ENCODE measurements around the gene DHRSX. TPM values are rescaled to one million over a fixed set of nuclear protein-coding genes. Genes with fewer than 3 reads are reported as not detected.

DHRSX gene
- total RNA-seq, 1 donor from 2014 or later = 30.4 TPM

GRCh38 chrX:2389324-2389723, 111.5 kb downstream of the DHRSX start:
- Mint-ChIP-seq H3K4me1 (ENCODE audit: low read depth, unreplicated experiment) (peaks cover 3% of the 10 kb centered on the region), H3K27ac (ENCODE audit: unreplicated experiment) (no peak overlapping the region), H3K4me3 (ENCODE audit: unreplicated experiment) (no peak overlapping the region), H3K9me3 (ENCODE audit: unreplicated experiment) (peaks cover 17% of the 10 kb centered on the region), H3K27me3 (ENCODE audit: low read depth, unreplicated experiment) (no peaks in the 10 kb centered on the region), H3K36me3 (ENCODE audit: low read depth, unreplicated experiment) (peaks cover 38% of the 10 kb centered on the region)
- Histone ChIP-seq H3K4me3 (ENCODE audit: insufficient read depth, low read depth, low read length) (no peak overlapping the region), H3K9me3 (ENCODE audit: insufficient read depth, low read depth, low read length) (peaks cover 4% of the 10 kb centered on the region), H3K9ac (ENCODE audit: low read length) (no peak overlapping the region), H2AFZ (ENCODE audit: low read depth, low read length) (no peak overlapping the region), H3K79me2 (ENCODE audit: insufficient read depth, low read length) (no peaks in the 10 kb centered on the region), H3K27ac (ENCODE audit: low read depth, low read length) (no peak overlapping the region), H3K27me3 (ENCODE audit: insufficient read depth, low read length) (no peaks in the 10 kb centered on the region), H3K4me1 (ENCODE audit: insufficient read depth, low read length) (peaks cover 8% of the 10 kb centered on the region), H3K4me2 (ENCODE audit: low read length) (no peak overlapping the region), H3K36me3 (ENCODE audit: insufficient read depth, low read length) (no peaks in the 10 kb centered on the region), H4K20me1 (ENCODE audit: insufficient read depth, low read length) (peaks cover under 1% of the 10 kb centered on the region)
- DNase-seq (ENCODE audit: low read depth) (no peak), FAIRE-seq (no peak)
- no peak for TF ChIP-seq EZH2 (IDR thresholded peaks at IDR 0.05; ENCODE audit: insufficient read depth, low read length)
- no peak for TF ChIP-seq CTCF (IDR thresholded peaks at IDR 0.05; ENCODE audit: insufficient read depth, low read depth, low read length)

GRCh38 chrX:2388669-2389068, 112.1 kb downstream of the DHRSX start:
- H3K9ac ChIP-seq (ENCODE audit: low read length) = no peak overlapping the region
- H3K36me3 Mint-ChIP-seq (ENCODE audit: low read depth, unreplicated experiment) = peaks cover 35% of the 10 kb centered on the region
- H3K27me3 ChIP-seq (ENCODE audit: insufficient read depth, low read length) = no peaks in the 10 kb centered on the region
- H3K4me1 ChIP-seq (ENCODE audit: insufficient read depth, low read length) = peaks cover 8% of the 10 kb centered on the region
- H3K4me1 Mint-ChIP-seq (ENCODE audit: low read depth, unreplicated experiment) = peaks cover 3% of the 10 kb centered on the region
- FAIRE-seq = no peak
- H3K79me2 ChIP-seq (ENCODE audit: insufficient read depth, low read length) = no peaks in the 10 kb centered on the region
- H3K4me3 Mint-ChIP-seq (ENCODE audit: unreplicated experiment) = no peak overlapping the region
- H3K27me3 Mint-ChIP-seq (ENCODE audit: low read depth, unreplicated experiment) = no peaks in the 10 kb centered on the region
- H3K27ac Mint-ChIP-seq (ENCODE audit: unreplicated experiment) = no peak overlapping the region
- no peak overlapping the region for H3K4me2 ChIP-seq (ENCODE audit: low read length)
- peaks cover 4% of the 10 kb centered on the region for H3K9me3 ChIP-seq (ENCODE audit: insufficient read depth, low read depth, low read length)
- H3K9me3 Mint-ChIP-seq (ENCODE audit: unreplicated experiment) = peaks cover 17% of the 10 kb centered on the region
- no peak overlapping the region for H2AFZ ChIP-seq (ENCODE audit: low read depth, low read length)
- H3K27ac ChIP-seq (ENCODE audit: low read depth, low read length) = no peak overlapping the region
- H3K36me3 ChIP-seq (ENCODE audit: insufficient read depth, low read length) = no peaks in the 10 kb centered on the region
- H4K20me1 ChIP-seq (ENCODE audit: insufficient read depth, low read length) = peaks cover 4% of the 10 kb centered on the region
- DNase-seq (ENCODE audit: low read depth) = no peak
- TF ChIP-seq EZH2 (IDR thresholded peaks at IDR 0.05; ENCODE audit: insufficient read depth, low read length) = no peak
- no peak for TF ChIP-seq CTCF (IDR thresholded peaks at IDR 0.05; ENCODE audit: insufficient read depth, low read depth, low read length)
- H3K4me3 ChIP-seq (ENCODE audit: insufficient read depth, low read depth, low read length) = no peak overlapping the region

- Histone ChIP-seq H3K79me2 (ENCODE audit: insufficient read depth, low read length) (peaks cover 7% of the 10 kb centered on the region), H4K20me1 (ENCODE audit: insufficient read depth, low read length) (peaks cover 4% of the 10 kb centered on the region), H3K9ac (ENCODE audit: low read length) (no peak overlapping the region), H3K4me2 (ENCODE audit: low read length) (no peak overlapping the region), H3K27ac (ENCODE audit: low read depth, low read length) (no peak overlapping the region), H3K9me3 (ENCODE audit: insufficient read depth, low read depth, low read length) (peaks cover 4% of the 10 kb centered on the region), H3K4me1 (ENCODE audit: insufficient read depth, low read length) (peaks cover 8% of the 10 kb centered on the region), H3K27me3 (ENCODE audit: insufficient read depth, low read length) (no peaks in the 10 kb centered on the region), H2AFZ (ENCODE audit: low read depth, low read length) (no peak overlapping the region), H3K36me3 (ENCODE audit: insufficient read depth, low read length) (no peaks in the 10 kb centered on the region), H3K4me3 (ENCODE audit: insufficient read depth, low read depth, low read length) (no peak overlapping the region)
- H3K36me3 Mint-ChIP-seq (ENCODE audit: low read depth, unreplicated experiment) = peaks cover 35% of the 10 kb centered on the region
- no peak for FAIRE-seq
- no peak overlapping the region for H3K4me3 Mint-ChIP-seq (ENCODE audit: unreplicated experiment)
- H3K9me3 Mint-ChIP-seq (ENCODE audit: unreplicated experiment) = peaks cover 17% of the 10 kb centered on the region
- H3K27ac Mint-ChIP-seq (ENCODE audit: unreplicated experiment) = no peak overlapping the region
- TF ChIP-seq CTCF (IDR thresholded peaks at IDR 0.05; ENCODE audit: insufficient read depth, low read depth, low read length) (no peak), EZH2 (IDR thresholded peaks at IDR 0.05; ENCODE audit: insufficient read depth, low read length) (no peak)
- H3K27me3 Mint-ChIP-seq (ENCODE audit: low read depth, unreplicated experiment) = no peaks in the 10 kb centered on the region
- peaks cover 3% of the 10 kb centered on the region for H3K4me1 Mint-ChIP-seq (ENCODE audit: low read depth, unreplicated experiment)
- DNase-seq (ENCODE audit: low read depth) = peak; percentile 55
Observed at GRCh38 chrX:2387614-2388239, 113.0 kb downstream of the DHRSX start.
